HG03175 (cell line): ENCODE data around the gene LINGO1.

Source experiments
- ATAC-seq: cut with Tn5 transposase; IDR thresholded peaks from one replicate; pipeline ENCODE4 v1.9.1; 2021; ENCODE audit warnings: mild to moderate bottlenecking, moderate library complexity; ENCODE audit not compliant: unreplicated experiment

LINGO1 gene

GRCh38 chr15:77657634-77658238 is 25.0 kb upstream of the LINGO1 start:
- no peak for ATAC-seq

GRCh38 chr15:77656294-77656693 is 23.6 kb upstream of the LINGO1 start:
- no peak for ATAC-seq

DNA sequence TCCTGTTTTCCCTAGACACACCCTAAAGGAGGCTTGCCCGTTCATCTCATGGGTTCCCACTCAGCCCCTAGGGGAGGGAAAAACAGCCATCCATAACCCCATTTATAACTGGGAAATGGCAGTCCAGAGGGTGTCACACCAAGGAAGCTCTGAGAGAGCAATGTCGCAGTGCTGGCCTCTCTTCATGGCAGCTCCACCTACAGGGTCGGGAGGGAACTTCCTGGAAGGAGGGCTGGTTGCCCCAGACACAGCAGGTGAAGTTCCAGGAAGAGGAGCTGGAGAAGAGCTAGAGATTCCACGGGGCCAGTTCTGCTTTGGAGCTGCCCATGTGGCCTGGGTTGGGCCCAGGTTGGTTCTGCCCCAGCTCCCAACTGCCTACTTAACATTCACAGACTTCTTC is 22.3 kb upstream of the LINGO1 start:
- no peak for ATAC-seq

GRCh38 chr15:77653832-77654480 is 21.2 kb upstream of the LINGO1 start:
- ATAC-seq, result no peak

DNA sequence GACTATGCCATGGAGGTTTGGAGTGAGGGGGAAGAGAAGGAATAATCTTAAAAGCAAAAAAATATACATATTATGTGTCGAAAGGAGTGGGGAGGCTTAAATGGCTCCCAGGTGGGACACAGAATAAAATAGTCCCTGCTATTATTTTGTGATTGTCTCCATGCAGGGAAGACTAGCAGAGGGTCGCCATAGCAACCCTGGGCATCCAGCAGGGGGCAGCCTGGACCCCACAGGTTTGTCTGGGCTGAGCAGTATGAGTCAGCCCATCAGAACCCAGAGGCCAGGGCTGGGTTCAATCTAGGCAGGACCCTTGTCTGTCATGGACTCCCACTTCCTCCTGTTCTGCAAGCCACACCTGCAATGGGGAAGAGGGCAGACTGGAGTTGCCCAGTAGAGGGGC is 17.6 kb upstream of the LINGO1 start:
- ATAC-seq, result no peak

GRCh38 chr15:77649610-77650009 is 16.9 kb upstream of the LINGO1 start:
- ATAC-seq, result no peak

DNA sequence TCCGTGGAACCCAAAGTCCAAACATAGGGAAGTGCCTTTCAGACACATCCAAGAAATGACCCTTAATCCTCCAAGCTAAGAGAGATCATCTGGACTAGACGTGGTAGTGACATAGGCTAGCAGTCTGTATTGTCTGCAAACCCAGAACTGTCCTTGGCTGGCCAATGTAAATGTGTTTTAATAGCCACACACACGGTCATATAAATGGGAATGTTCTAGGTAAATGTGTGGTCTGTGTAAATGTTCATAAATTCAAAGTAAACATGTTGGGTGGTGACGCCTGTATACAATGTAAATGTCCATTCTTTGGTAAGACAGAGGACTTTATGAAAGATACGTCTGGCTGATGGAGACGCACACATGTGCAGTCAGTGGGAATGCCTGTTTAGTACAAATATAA is 16.3 kb upstream of the LINGO1 start:
- no peak for ATAC-seq

- ATAC-seq, result no peak
Observed at GRCh38 chr15:77647961-77648360, 15.2 kb upstream of the LINGO1 start.

GRCh38 chr15:77646104-77646694 is 13.5 kb upstream of the LINGO1 start:
- no peak for ATAC-seq

DNA sequence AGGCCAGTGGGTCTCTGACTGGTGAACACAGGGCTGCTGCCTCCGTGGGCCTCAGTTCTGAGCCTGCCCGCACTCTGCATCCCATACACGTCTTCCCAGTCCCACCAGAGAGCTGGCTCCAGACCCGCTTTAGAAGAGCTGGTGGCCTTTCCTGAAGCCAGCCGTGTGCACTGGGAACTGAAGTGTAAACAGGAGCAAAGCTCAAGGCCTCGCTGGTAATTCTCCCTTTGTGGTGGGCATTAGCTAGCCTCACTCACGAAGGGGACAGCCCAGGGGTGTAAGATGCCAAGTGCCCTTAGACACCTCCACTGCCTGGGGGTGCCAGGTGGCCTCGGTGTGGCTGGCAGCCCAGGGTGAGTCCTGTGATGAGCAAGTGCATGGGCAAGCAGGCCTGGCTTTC is 12.9 kb upstream of the LINGO1 start:
- ATAC-seq, result no peak

DNA sequence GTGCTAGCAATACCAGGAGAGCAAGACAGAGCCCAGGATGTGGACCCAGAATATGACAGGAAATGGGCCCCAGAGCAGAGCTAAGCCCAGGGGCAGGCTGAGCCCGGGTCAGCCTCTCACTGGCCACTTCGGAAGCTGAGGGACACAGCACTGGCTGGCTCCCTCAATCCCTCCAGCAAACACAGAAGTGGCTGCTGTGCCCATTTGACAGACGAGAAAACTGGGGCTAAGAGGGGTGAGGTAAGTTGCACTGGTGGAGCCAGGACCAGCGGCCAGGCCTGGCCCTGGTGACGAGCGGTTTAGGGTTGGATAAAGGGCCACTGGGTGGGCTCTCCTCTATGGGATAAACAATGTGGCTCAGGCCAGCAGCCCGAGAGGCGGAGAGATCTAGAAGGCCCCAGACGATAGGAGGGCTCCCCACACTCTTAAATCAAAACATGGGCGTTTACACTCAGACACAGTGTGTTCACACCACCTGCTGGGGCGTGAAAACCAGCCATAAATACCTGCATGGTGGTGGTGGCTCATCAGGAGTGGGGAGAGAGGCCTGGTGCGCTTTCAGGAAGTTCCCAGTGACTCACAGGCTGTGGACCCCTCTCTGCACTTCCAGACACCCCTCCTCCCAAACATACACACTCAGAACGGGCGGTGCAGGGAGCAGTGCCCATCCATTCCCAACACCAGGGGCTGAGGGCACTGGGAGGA is 12.0 kb upstream of the LINGO1 start:
- no peak for ATAC-seq

- no peak for ATAC-seq
Observed at GRCh38 chr15:77643764-77644163, 11.1 kb upstream of the LINGO1 start.

- no peak for ATAC-seq
Observed at GRCh38 chr15:77642793-77643430, 10.2 kb upstream of the LINGO1 start.

GRCh38 chr15:77641999-77642398 is 9.3 kb upstream of the LINGO1 start:
- ATAC-seq, result no peak

- no peak for ATAC-seq
Observed at GRCh38 chr15:77640615-77641014, 7.9 kb upstream of the LINGO1 start.

DNA sequence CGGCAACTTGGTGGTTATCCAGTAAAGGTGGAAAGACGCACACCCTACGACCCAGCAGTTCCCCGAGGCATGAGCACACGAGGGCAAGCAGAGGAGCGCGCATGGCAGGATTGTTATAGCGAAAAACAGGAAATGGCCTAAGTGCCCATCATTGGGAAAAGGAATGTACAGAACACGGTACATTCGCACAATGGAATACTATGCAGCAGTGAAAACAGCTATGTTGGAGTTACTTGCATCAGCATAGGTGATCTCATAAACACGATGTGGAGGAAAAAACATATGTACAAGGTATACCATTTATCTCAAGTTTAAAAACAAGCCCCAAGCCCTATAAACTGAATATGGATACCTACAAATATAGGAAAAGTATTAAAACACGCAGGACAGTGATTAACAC is 6.7 kb upstream of the LINGO1 start:
- no peak for ATAC-seq

- no peak for ATAC-seq
Observed at GRCh38 chr15:77637851-77638692, 5.4 kb upstream of the LINGO1 start.

DNA sequence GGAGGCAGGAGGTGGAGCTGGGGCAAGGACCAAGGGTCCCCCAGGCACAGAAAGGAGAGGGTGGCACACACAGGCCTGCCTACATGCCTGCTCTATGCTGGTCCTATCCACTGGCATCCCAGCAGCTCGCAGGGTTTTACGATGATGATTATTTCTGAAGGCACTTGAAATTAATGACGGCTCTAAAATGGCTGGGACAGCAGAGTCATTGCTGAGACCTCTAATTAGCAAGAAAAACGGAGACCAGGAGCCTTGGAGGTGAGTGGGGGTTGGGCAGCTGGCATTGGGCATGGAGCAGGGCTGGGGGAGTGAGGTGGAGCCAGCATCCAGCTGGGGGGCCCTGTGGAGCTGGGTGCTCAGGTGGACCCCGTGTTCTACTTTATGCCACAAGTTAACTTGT is 3.5 kb upstream of the LINGO1 start:
- ATAC-seq, result no peak

GRCh38 chr15:77634266-77634962 is 1.7 kb upstream of the LINGO1 start:
- peak; percentile 42 for ATAC-seq

GRCh38 chr15:77633913-77634265 is 1.2 kb upstream of the LINGO1 start:
- no peak for ATAC-seq
